Measurements from ENCODE around the gene HMGCS2.

DNA sequence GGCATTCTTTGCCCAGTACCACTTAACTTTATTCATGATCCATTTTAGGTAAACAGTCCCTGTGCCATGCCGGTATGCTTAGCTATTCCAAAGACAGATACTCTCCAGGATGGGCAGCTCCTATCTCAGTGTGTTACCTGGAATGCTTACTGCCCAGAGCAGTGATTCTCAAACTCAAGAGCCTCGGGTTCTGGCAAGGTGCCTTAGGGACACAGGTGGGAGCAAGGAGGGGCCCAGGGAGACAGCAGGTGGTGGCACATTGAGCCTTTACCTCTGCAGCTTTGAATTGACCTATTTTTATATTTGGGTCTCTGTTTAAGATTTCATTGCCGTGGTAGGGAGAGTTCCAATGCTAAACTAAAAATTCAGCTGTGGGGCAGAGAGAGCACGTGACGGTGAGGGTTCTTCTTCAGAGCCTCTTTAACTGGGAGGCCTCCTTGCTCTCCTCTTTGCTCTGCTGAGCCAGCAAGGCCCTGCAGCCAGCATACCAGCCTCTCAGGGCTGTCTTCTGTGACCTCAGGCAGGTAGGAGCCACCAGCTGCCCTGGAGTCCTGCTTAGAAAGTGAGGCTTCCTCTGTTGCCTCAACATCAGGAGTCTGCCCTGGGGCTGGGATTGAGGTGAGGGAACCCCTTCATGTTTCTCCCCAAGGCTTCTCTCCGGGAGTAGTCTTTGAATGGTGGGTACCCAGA, 36.8 kb downstream of the HMGCS2 start:
- TF ChIP-seq CTCF (IDR thresholded peaks at IDR 0.05; ENCODE audit: low read depth, low read length, missing input control) (no peak), EGR1 (IDR thresholded peaks at IDR 0.05; ENCODE audit: low read depth in 2 of 2) (no peak), HNF4G (IDR thresholded peaks at IDR 0.05) (no peak), GABPA (IDR thresholded peaks at IDR 0.05 in 1 of 2, conservative IDR thresholded peaks at IDR 0.05 in 1 of 2) (no peak), YY1 (IDR thresholded peaks at IDR 0.05) (no peak), HNF4A (conservative IDR thresholded peaks at IDR 0.05) (no peak), JUND (IDR thresholded peaks at IDR 0.05) (no peak), ATF3 (IDR thresholded peaks at IDR 0.05) (no peak), FOXA1 (IDR thresholded peaks at IDR 0.05) (no peak), TAF1 (conservative IDR thresholded peaks at IDR 0.05) (no peak)
- TF ChIP-seq, protein P1, sequence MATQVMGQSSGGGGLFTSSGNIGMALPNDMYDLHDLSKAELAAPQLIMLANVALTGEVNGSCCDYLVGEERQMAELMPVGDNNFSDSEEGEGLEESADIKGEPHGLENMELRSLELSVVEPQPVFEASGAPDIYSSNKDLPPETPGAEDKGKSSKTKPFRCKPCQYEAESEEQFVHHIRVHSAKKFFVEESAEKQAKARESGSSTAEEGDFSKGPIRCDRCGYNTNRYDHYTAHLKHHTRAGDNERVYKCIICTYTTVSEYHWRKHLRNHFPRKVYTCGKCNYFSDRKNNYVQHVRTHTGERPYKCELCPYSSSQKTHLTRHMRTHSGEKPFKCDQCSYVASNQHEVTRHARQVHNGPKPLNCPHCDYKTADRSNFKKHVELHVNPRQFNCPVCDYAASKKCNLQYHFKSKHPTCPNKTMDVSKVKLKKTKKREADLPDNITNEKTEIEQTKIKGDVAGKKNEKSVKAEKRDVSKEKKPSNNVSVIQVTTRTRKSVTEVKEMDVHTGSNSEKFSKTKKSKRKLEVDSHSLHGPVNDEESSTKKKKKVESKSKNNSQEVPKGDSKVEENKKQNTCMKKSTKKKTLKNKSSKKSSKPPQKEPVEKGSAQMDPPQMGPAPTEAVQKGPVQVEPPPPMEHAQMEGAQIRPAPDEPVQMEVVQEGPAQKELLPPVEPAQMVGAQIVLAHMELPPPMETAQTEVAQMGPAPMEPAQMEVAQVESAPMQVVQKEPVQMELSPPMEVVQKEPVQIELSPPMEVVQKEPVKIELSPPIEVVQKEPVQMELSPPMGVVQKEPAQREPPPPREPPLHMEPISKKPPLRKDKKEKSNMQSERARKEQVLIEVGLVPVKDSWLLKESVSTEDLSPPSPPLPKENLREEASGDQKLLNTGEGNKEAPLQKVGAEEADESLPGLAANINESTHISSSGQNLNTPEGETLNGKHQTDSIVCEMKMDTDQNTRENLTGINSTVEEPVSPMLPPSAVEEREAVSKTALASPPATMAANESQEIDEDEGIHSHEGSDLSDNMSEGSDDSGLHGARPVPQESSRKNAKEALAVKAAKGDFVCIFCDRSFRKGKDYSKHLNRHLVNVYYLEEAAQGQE (IDR thresholded peaks at IDR 0.05) = no peak
- TF ChIP-seq, protein P2, sequence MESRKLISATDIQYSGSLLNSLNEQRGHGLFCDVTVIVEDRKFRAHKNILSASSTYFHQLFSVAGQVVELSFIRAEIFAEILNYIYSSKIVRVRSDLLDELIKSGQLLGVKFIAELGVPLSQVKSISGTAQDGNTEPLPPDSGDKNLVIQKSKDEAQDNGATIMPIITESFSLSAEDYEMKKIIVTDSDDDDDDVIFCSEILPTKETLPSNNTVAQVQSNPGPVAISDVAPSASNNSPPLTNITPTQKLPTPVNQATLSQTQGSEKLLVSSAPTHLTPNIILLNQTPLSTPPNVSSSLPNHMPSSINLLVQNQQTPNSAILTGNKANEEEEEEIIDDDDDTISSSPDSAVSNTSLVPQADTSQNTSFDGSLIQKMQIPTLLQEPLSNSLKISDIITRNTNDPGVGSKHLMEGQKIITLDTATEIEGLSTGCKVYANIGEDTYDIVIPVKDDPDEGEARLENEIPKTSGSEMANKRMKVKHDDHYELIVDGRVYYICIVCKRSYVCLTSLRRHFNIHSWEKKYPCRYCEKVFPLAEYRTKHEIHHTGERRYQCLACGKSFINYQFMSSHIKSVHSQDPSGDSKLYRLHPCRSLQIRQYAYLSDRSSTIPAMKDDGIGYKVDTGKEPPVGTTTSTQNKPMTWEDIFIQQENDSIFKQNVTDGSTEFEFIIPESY (IDR thresholded peaks at IDR 0.05) = no peak
